Activated naive CD4-positive, alpha-beta T cell treated with Interleukin-2 at 50 U/mL for 16 hours (primary cell): ENCODE data around the gene PRKAG2.
"Not testable (repeated sequence)": the region's sequence is repeated elsewhere in the genome, so short reads cannot be mapped to it uniquely, and the experiment has no call there.

Experiments
- DNase-seq: peaks from one replicate; pipeline ENCODE4 v3.0.0-alpha.2; 2020

The PRKAG2 gene

GRCh38 chr7:151759591-151760042, 117.3 kb downstream of the PRKAG2 start:
- peak; percentile 63 for DNase-seq

- DNase-seq, result no peak
Observed at GRCh38 chr7:151758622-151759540, 118.0 kb downstream of the PRKAG2 start.

- no peak for DNase-seq
Observed at GRCh38 chr7:151757274-151757673, 119.6 kb downstream of the PRKAG2 start.

- no peak for DNase-seq
Observed at GRCh38 chr7:151756866-151757265, 120.0 kb downstream of the PRKAG2 start.

- DNase-seq, result peak; percentile 65
Observed at GRCh38 chr7:151756076-151756731, 120.7 kb downstream of the PRKAG2 start.

GRCh38 chr7:151755131-151755801, 121.6 kb downstream of the PRKAG2 start:
- no peak for DNase-seq

- DNase-seq, result no peak
Observed at GRCh38 chr7:151754688-151755130, 122.2 kb downstream of the PRKAG2 start.

GRCh38 chr7:151754142-151754590, 122.7 kb downstream of the PRKAG2 start:
- DNase-seq, result peak; percentile 14

- DNase-seq, result no peak
Observed at GRCh38 chr7:151752816-151753595, 123.9 kb downstream of the PRKAG2 start.

- DNase-seq, result no peak
Observed at GRCh38 chr7:151752037-151752436, 124.9 kb downstream of the PRKAG2 start.

- no peak for DNase-seq
Observed at GRCh38 chr7:151748733-151749132, 128.2 kb downstream of the PRKAG2 start.

GRCh38 chr7:151748021-151748420, 128.9 kb downstream of the PRKAG2 start:
- not testable (repeated sequence) for DNase-seq

- DNase-seq, result no peak
Observed at GRCh38 chr7:151745706-151746105, 131.2 kb downstream of the PRKAG2 start.

- peak; percentile 53 for DNase-seq
Observed at GRCh38 chr7:151744656-151745638, 132.0 kb downstream of the PRKAG2 start.

GRCh38 chr7:151744051-151744580, 132.8 kb downstream of the PRKAG2 start:
- DNase-seq, result no peak

- no peak for DNase-seq
Observed at GRCh38 chr7:151743481-151743983, 133.4 kb downstream of the PRKAG2 start.

GRCh38 chr7:151742713-151743480, 134.0 kb downstream of the PRKAG2 start:
- no peak for DNase-seq

- DNase-seq, result no peak
Observed at GRCh38 chr7:151741585-151741984, 135.3 kb downstream of the PRKAG2 start.

GRCh38 chr7:151740081-151740851, 136.6 kb downstream of the PRKAG2 start:
- no peak for DNase-seq
